GM19193 (cell line): ENCODE results near the gene PCDHGC5.

ENCODE experiments used
- POLR2A ChIP-seq: IDR thresholded peaks from 4 replicates; pipeline ENCODE4 v1.6.1; 2011; ENCODE audit not compliant: insufficient read depth, insufficient read length; ENCODE audit errors: extremely low read depth

PCDHGC5 gene

DNA sequence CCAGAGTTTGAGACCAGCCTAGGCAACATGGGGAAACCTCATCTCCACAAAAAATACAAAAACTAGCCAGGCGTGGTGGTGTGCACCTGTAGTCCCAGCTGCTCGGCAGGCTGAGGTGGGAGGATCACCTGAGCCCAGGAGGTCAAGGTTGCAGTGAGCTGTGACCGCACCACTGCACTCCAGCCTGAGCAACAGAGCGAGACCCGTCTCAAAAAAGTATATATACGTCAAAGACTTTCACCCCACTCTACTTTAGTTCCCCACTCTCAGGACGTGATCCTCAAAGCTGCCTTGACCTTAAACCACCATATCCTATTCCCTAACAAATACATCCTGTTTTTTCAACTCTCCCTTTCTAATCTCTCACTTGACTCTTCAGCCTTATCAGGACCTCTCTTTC is 41.0 kb downstream of the PCDHGC5 start:
- TF ChIP-seq POLR2A = no peak

GRCh38 chr5:141532726-141533125 is 43.8 kb downstream of the PCDHGC5 start:
- TF ChIP-seq POLR2A = no peak

- no peak for TF ChIP-seq POLR2A
Observed at GRCh38 chr5:141533897-141534296, 45.0 kb downstream of the PCDHGC5 start.

DNA sequence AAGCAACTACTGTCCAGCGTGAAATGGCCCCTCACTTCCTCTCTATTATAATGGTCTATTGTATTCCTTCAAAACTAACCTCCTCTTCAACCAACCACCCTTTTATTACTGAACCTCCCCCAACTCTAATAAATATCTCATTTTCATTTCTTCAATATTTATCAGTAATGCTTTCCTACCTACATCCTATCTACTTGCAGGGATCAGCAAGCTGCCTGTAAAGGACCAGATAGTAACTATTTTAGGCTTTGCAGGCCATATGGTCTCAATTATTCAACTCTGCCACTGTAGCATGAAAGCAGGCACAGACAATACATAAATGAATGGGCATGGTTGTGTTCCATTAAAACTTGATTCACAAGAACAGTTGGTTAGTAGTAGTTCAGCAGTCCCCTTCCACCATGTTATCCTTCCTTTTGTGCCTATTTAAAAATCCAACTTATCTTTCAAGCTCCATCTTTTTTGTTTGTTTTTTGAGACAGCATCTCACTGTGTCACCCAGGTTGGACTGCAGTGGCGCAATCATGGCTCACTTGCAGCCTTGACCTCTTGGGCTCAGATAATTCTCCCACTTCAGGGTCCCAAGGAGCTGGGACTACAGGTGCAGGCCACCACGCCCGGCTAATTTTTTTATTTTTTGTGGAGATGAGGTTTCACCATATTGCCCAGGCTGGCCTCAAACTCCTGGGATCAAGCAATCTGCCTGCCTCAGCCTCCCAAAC is 45.8 kb downstream of the PCDHGC5 start:
- TF ChIP-seq POLR2A = no peak
